RKO (cell line): ENCODE measurements around the gene P4HA2.

ENCODE experiments used
- DNase-seq: peaks from one replicate; pipeline ENCODE4 v3.0.0-alpha.2; 2016; ENCODE audit warnings: low spot score

P4HA2 gene

GRCh38 chr5:132264546-132265335, 37.1 kb upstream of the P4HA2 start:
- DNase-seq = no peak

GRCh38 chr5:132263548-132264261, 36.1 kb upstream of the P4HA2 start:
- peak; percentile 68 for DNase-seq

GRCh38 chr5:132262882-132263547, 35.4 kb upstream of the P4HA2 start:
- no peak for DNase-seq

GRCh38 chr5:132261881-132262845, 34.5 kb upstream of the P4HA2 start:
- DNase-seq = no peak

GRCh38 chr5:132260714-132261551, 33.3 kb upstream of the P4HA2 start:
- DNase-seq = peak; percentile 18

GRCh38 chr5:132260051-132260450, 32.4 kb upstream of the P4HA2 start:
- no peak for DNase-seq

- DNase-seq = no peak
These were observed 31.6 kb upstream of the P4HA2 start for GRCh38 chr5:132259069-132259851.

GRCh38 chr5:132258102-132259068, 30.7 kb upstream of the P4HA2 start:
- DNase-seq = no peak

- DNase-seq = no peak
These were observed 29.8 kb upstream of the P4HA2 start, which contains the start of gene PDLIM4 for GRCh38 chr5:132257131-132258101. Gene PDLIM4 (plus strand): TSS chr5:132257696. CDS start chr5:132257735, 39 bp downstream.

- no peak for DNase-seq
These were observed 29.1 kb upstream of the P4HA2 start for GRCh38 chr5:132256783-132257130.

- DNase-seq = no peak
These were observed 28.6 kb upstream of the P4HA2 start for GRCh38 chr5:132256086-132256782.

- DNase-seq = no peak
These were observed 26.8 kb upstream of the P4HA2 start for GRCh38 chr5:132254321-132254977.

GRCh38 chr5:132253452-132254320, 26.0 kb upstream of the P4HA2 start:
- no peak for DNase-seq

- DNase-seq = no peak
These were observed 25.4 kb upstream of the P4HA2 start for GRCh38 chr5:132253008-132253441.

- DNase-seq = no peak
These were observed 23.6 kb upstream of the P4HA2 start for GRCh38 chr5:132251220-132251725.
